Epithelial cell of esophagus (primary cell): ENCODE data around the gene TBXAS1.

Experiments used
- DNase-seq: peaks from one replicate; pipeline ENCODE4 v3.0.0; 2010; ENCODE audit warnings: low read depth
- H3K4me3 ChIP-seq: 2 replicates; pipeline ENCODE4 v1.5.1; 2011; ENCODE audit warnings: mild to moderate bottlenecking, low read length, control low read depth
- CTCF ChIP-seq: IDR thresholded peaks from 2 replicates; pipeline ENCODE4 v1.5.1; 2011; ENCODE audit warnings: low read depth, mild to moderate bottlenecking, low read length, control low read depth, inconsistent platforms; ENCODE audit not compliant: insufficient read depth; ENCODE audit errors: missing control alignments

TBXAS1 gene

GRCh38 chr7:139811066-139811465, 18.0 kb upstream of the TBXAS1 start:
- no peak for DNase-seq
- H3K4me3 ChIP-seq = no peak overlapping the region
- TF ChIP-seq CTCF = no peak

- no peak for TF ChIP-seq CTCF
- no peak overlapping the region for H3K4me3 ChIP-seq
- no peak for DNase-seq
These were observed 15.9 kb upstream of the TBXAS1 start for GRCh38 chr7:139813151-139813550.

- TF ChIP-seq CTCF = no peak
- no peak for DNase-seq
These were observed 15.4 kb upstream of the TBXAS1 start for GRCh38 chr7:139813689-139814088.

GRCh38 chr7:139817249-139817648, 11.8 kb upstream of the TBXAS1 start:
- H3K4me3 ChIP-seq = no peak overlapping the region
- DNase-seq = no peak
- TF ChIP-seq CTCF = no peak

More at GRCh38 chr7:139813689-139814088, 15.4 kb upstream of the TBXAS1 start:
- no peak overlapping the region for H3K4me3 ChIP-seq

GRCh38 chr7:139820089-139820488, 9.0 kb upstream of the TBXAS1 start:
- DNase-seq = peak; percentile 97
- H3K4me3 ChIP-seq = no peak overlapping the region
- TF ChIP-seq CTCF = no peak

GRCh38 chr7:139821349-139822105, 7.5 kb upstream of the TBXAS1 start:
- H3K4me3 ChIP-seq = no peak overlapping the region
- TF ChIP-seq CTCF = no peak
- DNase-seq = no peak

- TF ChIP-seq CTCF = no peak
- no peak for DNase-seq
- H3K4me3 ChIP-seq = no peak overlapping the region
These were observed 6.2 kb upstream of the TBXAS1 start for GRCh38 chr7:139822855-139823254.
